SH-SY5Y (cell line): ENCODE data around the gene PARP2.

Experiments
- GATA2 ChIP-seq: IDR thresholded peaks from 2 replicates; pipeline ENCODE4 v1.6.1; 2011; ENCODE audit warnings: mild to moderate bottlenecking, low read depth, low read length
- GATA3 ChIP-seq: IDR thresholded peaks from 2 replicates; pipeline ENCODE4 v1.6.1; 2011; ENCODE audit warnings: low read depth, mild to moderate bottlenecking, low read length, moderate library complexity

DNA sequence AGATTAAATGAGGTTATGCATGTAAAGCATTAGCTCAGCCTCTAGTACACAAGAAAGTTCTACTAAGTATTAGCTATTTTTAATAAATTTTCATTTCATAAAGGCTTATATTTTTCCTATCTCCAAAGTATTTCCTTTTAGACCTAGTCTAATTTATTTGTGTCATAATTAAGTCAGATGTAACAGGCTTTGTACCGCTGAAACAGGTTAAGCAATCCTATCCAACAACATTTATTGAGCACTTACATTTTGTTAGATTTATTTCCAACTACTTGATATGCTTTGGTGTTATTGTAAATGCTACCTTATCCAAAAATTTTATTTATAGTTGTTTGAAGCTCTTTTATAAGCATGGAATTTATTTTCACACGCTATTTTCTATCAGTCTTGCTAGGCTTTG lies 1.8 kb upstream of the PARP2 start:
- no peak for TF ChIP-seq GATA2
- TF ChIP-seq GATA3 = no peak
